A673 (cell line): ENCODE measurements around the gene CRLF1. TPM values are rescaled to one million over a fixed set of nuclear protein-coding genes. Genes with fewer than 3 reads are reported as not detected.

ENCODE experiments used
- Bru-seq: library from RNA; stranded (reverse); fragments of 400-500 nt; gene quantifications from one replicate; lab custom pipeline; 2021; lab: Mats Ljungman, UMichigan
- BruChase-seq, 2 experiments: library from RNA; stranded (reverse); fragments of 400-500 nt; gene quantifications; one replicate each; lab custom pipeline; 2021; lab: Mats Ljungman, UMichigan
- BruUV-seq: library from RNA; stranded (reverse); fragments of 400-500 nt; replicated peaks from 2 replicates; lab custom pipeline; 2021; lab: Mats Ljungman, UMichigan
- CTCF ChIA-PET: fragments of 300-600 bp; sonication (Branson Sonifier 250); formaldehyde crosslinking; loops from one replicate; lab custom pipeline; 2022; ENCODE audit warnings: antibody characterized with exemption; lab: Charles Lee
- POLR2A ChIA-PET: fragments of 300-600 bp; sonication (Branson Sonifier 250); formaldehyde crosslinking; loops from one replicate; lab custom pipeline; 2022; ENCODE audit warnings: antibody characterized with exemption; ENCODE audit not compliant: low non-redundant PET; lab: Charles Lee
- DNase-seq: peaks from one replicate; pipeline ENCODE4 v3.0.0-alpha.2; 2015; ENCODE audit warnings: low spot score
- H3K27ac ChIP-seq: fragments of 200-600 bp; sonication (generic); 2 replicates; pipeline ENCODE4 v1.5.1; 2016; ENCODE audit warnings: mixed run types, low read depth, mild to moderate bottlenecking, mixed read lengths, antibody characterized with exemption, low read length; ENCODE audit not compliant: poor library complexity, severe bottlenecking
- H3K27me3 ChIP-seq: fragments of 200-600 bp; sonication (generic); replicated peaks from 2 replicates; pipeline ENCODE4 v1.6.1; 2017; ENCODE audit warnings: mixed run types, low read depth, mild to moderate bottlenecking, mixed read lengths, antibody characterized with exemption, low read length; ENCODE audit not compliant: insufficient read depth, poor library complexity
- H3K36me3 ChIP-seq: fragments of 200-600 bp; sonication (generic); 2 replicates; pipeline ENCODE4 v1.6.1; 2016; ENCODE audit warnings: mixed run types, mild to moderate bottlenecking, mixed read lengths, antibody characterized with exemption, low read length; ENCODE audit not compliant: insufficient read depth, poor library complexity, severe bottlenecking
- H3K4me1 ChIP-seq: fragments of 200-600 bp; sonication (generic); 2 replicates; pipeline ENCODE4 v1.6.1; 2017; ENCODE audit warnings: mixed run types, mild to moderate bottlenecking, mixed read lengths, antibody characterized with exemption, low read length; ENCODE audit not compliant: insufficient read depth, poor library complexity, severe bottlenecking
- H3K4me3 ChIP-seq: fragments of 200-600 bp; sonication (generic); 2 replicates; pipeline ENCODE4 v1.5.1; 2016; ENCODE audit warnings: low read depth, mixed run types, mild to moderate bottlenecking, mixed read lengths, low read length; ENCODE audit not compliant: poor library complexity, severe bottlenecking
- H3K9me3 ChIP-seq: fragments of 200-600 bp; sonication (generic); 2 replicates; pipeline ENCODE4 v1.6.1; 2016; ENCODE audit warnings: mixed run types, low read depth, mild to moderate bottlenecking, mixed read lengths, antibody characterized with exemption, low read length; ENCODE audit not compliant: poor library complexity, severe bottlenecking
- EZH2 ChIP-seq: fragments of 200-600 bp; sonication (generic); IDR thresholded peaks from 2 replicates; pipeline ENCODE4 v1.6.1; 2017; ENCODE audit warnings: borderline replicate concordance, low read depth, mild to moderate bottlenecking, mixed read lengths, antibody characterized with exemption, low read length; ENCODE audit not compliant: poor library complexity, severe bottlenecking
- intact Hi-C: fragments of 100-400 bp; cut with micrococcal nuclease; formaldehyde crosslinking; loops from one replicate; pipeline ENCODE4 v1.10.0; 2022; ENCODE audit not compliant: unreplicated experiment
- long read RNA-seq: library from polyadenylated mRNA; stranded (forward); transcript quantifications from one replicate; pipeline ENCODE4 v2.0.0, GENCODE V29; 2022
- total RNA-seq: library from RNA; stranded (reverse); gene quantifications from 2 replicates; pipeline ENCODE4 v1.2.3, GENCODE V29; 2021
- TF ChIP-seq, protein P1 (sequence below): fragments of 300-800, 200-600 bp; sonication (generic); conservative IDR thresholded peaks from 2 replicates; pipeline ENCODE4 v1.5.1; 2017; ENCODE audit warnings: low read depth, mild to moderate bottlenecking, antibody characterized with exemption, low read length, moderate library complexity, mixed read lengths

Gene CRLF1, protein sequence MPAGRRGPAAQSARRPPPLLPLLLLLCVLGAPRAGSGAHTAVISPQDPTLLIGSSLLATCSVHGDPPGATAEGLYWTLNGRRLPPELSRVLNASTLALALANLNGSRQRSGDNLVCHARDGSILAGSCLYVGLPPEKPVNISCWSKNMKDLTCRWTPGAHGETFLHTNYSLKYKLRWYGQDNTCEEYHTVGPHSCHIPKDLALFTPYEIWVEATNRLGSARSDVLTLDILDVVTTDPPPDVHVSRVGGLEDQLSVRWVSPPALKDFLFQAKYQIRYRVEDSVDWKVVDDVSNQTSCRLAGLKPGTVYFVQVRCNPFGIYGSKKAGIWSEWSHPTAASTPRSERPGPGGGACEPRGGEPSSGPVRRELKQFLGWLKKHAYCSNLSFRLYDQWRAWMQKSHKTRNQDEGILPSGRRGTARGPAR
- total RNA-seq, result 192 and 305 TPM in 2 replicates
- percentile 58 among the genes with signal in this experiment for Bru-seq, nascent RNA
- percentile 64 among the genes with signal in this experiment for BruChase-seq, experiment 1, labeled RNA remaining after a 2-hour chase
- percentile 62 among the genes with signal in this experiment for BruChase-seq, experiment 2, labeled RNA remaining after a 6-hour chase
- long read RNA-seq, transcript CRLF1-201 (9 exons, 1,792 nt), result major isoform, 174 of 626 reads
- long read RNA-seq, partial matches to known transcripts, result 49 of 626 reads
- long read RNA-seq, other reads (novel, unspliced or antisense), result 403 of 626 reads

DNA sequence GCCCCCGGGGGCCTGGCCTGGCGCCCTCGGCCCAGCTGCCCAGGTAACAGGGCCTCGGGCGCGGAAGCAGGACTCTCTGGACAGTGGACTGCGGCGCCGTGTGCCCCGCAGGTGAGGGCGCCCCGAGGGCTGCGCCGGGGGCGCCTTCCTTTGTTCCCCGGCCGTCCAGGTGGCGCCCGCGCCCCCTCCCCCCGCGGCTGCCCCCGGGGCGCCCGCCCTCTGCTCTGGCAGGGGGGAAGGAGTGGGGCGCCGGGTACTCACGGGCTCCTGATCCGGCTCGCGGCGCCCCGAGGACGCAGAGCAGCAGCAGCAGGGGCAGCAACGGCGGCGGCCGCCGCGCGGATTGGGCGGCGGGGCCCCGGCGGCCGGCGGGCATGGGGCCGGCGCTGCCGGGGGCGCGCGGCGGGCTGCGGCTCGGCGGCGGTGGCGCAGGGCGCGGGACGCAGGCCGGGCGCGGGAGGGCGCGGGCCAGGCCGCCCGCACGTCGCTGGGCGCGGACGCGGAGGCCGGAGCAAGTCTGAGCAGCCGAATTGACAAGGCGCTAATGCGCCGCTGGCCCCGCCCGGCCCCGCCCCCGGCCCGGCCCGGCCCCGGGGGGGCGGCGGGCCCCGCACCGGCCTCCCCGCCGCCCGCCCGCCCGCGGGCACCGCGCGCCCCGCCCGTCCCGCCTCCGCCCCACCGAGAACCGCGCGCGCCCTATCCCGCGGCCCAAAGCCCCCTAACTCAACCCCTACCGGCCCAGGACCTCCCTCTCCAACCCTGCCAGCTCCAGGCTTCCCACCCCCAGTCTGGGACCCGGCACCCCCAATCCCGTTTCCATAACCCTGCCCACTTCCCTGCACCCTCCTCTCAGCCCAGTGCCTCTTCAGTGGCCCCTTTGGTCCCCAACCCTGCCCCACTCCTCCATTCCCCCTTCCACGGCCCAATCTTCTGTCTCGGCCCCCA lies at the start of gene CRLF1:
TSS of gene CRLF1 (minus strand) at position 519 of the 945 bp plus-strand sequence. CDS start at position 376, 143 bp downstream.
- POLR2A ChIA-PET, result no interaction called here
- H3K27ac ChIP-seq, result peak within 1 kb of the TSS; percentile 89
- no peaks in the 10 kb centered on the region for H3K27me3 ChIP-seq
- peak within 1 kb of the TSS; percentile 87 for H3K4me3 ChIP-seq
- peaks cover 4% of the 10 kb centered on the region for H3K36me3 ChIP-seq
- no peaks in the 10 kb centered on the region for H3K9me3 ChIP-seq
- BruUV-seq, result no TSS peak
- TF ChIP-seq, protein P1, sequence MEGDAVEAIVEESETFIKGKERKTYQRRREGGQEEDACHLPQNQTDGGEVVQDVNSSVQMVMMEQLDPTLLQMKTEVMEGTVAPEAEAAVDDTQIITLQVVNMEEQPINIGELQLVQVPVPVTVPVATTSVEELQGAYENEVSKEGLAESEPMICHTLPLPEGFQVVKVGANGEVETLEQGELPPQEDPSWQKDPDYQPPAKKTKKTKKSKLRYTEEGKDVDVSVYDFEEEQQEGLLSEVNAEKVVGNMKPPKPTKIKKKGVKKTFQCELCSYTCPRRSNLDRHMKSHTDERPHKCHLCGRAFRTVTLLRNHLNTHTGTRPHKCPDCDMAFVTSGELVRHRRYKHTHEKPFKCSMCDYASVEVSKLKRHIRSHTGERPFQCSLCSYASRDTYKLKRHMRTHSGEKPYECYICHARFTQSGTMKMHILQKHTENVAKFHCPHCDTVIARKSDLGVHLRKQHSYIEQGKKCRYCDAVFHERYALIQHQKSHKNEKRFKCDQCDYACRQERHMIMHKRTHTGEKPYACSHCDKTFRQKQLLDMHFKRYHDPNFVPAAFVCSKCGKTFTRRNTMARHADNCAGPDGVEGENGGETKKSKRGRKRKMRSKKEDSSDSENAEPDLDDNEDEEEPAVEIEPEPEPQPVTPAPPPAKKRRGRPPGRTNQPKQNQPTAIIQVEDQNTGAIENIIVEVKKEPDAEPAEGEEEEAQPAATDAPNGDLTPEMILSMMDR, result no peak
- no peak for TF ChIP-seq EZH2
- intact Hi-C loops, result no loop called here
- DNase-seq, result no peak
- CTCF ChIA-PET, result no interaction called here
- H3K4me1 ChIP-seq, result peaks cover 55% of the 10 kb centered on the region

DNA sequence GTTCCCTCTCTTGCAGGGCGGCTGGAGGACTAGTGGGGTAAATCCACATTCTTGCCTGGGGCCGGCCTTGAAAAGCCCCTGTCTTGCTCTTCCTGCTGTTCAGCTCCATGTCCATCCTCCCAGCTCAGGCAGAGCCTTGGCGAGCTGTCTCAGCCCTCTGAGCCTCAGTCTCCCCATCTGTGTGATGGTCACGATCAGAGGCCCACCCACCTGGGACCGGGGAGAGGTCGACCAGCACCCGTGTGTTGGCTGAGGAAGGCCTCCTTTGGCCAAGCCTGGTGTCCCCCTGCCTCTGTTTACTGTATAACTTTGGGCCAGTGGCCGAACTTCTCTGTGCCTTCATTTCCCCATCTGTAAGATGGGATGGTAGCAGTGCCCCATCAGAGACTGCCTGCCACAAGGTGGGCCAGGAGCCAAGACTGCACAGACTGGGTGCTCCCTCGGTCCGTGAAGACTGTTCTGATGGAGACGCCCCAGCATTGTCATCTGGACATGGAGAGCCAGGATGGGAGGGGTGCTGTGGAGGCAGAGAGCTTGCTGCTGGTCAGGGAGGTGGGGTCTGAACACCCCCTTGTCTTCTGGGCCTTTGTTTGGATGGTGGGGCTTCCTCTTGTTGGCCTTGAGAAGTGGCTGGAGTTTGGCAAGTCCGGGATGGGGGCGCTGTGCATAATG lies 48.7 kb upstream of the CRLF1 start:
- POLR2A ChIA-PET, result no interaction called here
- no TSS peak for BruUV-seq

More for the DNA sequence above, 48.7 kb upstream of the CRLF1 start:
- intact Hi-C loops, result no loop called here
- DNase-seq, result no peak
- H3K27me3 ChIP-seq, result no peaks in the 10 kb centered on the region
- H3K4me3 ChIP-seq, result no peak overlapping the region
- peaks cover 10% of the 10 kb centered on the region for H3K4me1 ChIP-seq
- no peak overlapping the region for H3K27ac ChIP-seq
- TF ChIP-seq EZH2, result no peak
- TF ChIP-seq, protein P1, result no peak
- CTCF ChIA-PET, result no interaction called here
- H3K36me3 ChIP-seq, result no peaks in the 10 kb centered on the region
- no peaks in the 10 kb centered on the region for H3K9me3 ChIP-seq
